ENCODE results near the gene SLC5A1. TPM values are rescaled to one million over a fixed set of nuclear protein-coding genes. Genes with fewer than 3 reads are reported as not detected.

Gene SLC5A1
- total and polyA plus RNA-seq, 2 of the 13 experiments (the other 11 are each of a cell fraction or from before 2014, with no cell fraction given) = not detected

DNA sequence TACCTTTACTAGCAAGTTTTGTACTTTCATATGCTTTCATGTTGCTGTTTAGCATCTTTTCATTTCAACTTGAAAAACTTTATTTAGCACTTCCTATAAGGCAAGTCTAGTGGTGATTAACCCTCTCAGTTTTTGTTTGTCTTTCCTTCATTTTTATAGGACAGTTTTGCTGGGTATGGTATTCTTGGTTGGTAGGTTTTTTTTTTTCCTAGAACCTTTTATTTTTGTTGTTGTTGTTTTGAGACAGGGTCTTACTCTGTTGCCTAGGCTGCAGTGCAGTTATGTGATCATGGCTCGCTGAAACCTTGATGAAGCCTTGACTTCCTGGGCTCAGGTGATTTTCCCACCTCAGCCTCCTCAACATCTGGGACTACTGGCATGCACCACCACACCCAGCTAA is 29.9 kb upstream of the SLC5A1 start (continued):
- TF ChIP-seq, protein P1, sequence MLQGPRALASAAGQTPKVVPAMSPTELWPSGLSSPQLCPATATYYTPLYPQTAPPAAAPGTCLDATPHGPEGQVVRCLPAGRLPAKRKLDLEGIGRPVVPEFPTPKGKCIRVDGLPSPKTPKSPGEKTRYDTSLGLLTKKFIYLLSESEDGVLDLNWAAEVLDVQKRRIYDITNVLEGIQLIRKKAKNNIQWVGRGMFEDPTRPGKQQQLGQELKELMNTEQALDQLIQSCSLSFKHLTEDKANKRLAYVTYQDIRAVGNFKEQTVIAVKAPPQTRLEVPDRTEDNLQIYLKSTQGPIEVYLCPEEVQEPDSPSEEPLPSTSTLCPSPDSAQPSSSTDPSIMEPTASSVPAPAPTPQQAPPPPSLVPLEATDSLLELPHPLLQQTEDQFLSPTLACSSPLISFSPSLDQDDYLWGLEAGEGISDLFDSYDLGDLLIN (CRISPR knock-in tag; IDR thresholded peaks at IDR 0.05; ENCODE audit: borderline replicate concordance) = no peak
- TF ChIP-seq ZSCAN30 (CRISPR knock-in tag; IDR thresholded peaks at IDR 0.05) (no peak), ZNF549 (CRISPR knock-in tag; IDR thresholded peaks at IDR 0.05) (no peak), ZNF441 (CRISPR knock-in tag; IDR thresholded peaks at IDR 0.05; ENCODE audit: borderline replicate concordance) (no peak), ZNF569 (CRISPR knock-in tag; IDR thresholded peaks at IDR 0.05; ENCODE audit: borderline replicate concordance) (no peak), NFKBIZ (CRISPR knock-in tag; IDR thresholded peaks at IDR 0.05) (no peak), ZNF12 (CRISPR knock-in tag; IDR thresholded peaks at IDR 0.05) (no peak), RNF2 (conservative IDR thresholded peaks at IDR 0.05; ENCODE audit: low read depth) (no peak), NR1H2 (CRISPR knock-in tag; IDR thresholded peaks at IDR 0.05; ENCODE audit: borderline replicate concordance, low read depth) (no peak)

DNA sequence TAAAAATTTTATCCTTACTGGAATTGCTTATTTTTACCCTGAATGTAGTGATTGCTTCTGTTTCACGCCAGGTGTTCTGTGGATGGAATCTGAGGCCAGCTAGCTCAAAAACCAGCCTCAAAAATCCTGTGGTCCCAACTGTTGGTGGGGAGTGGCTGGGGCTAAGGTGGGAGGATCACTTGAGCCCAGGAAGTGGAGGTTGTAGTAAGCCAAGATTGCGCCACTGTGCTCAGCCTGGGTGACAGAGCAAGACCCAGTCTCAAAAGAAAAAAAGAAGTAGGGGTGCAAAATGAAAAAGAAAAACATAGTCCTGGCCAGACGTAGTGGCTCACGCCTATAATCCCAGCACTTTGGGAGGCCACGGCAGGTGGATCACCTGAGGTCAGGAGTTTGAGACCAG is 27.0 kb upstream of the SLC5A1 start:
- no peaks in the 10 kb centered on the region for H3K36me3 ChIP-seq (replicated peaks in 1 of 2; ENCODE audit: control insufficient read depth in 1 of 2, insufficient read depth in 2 of 2, low read length in 2 of 2)
- no peak overlapping the region for H3K27ac ChIP-seq (ENCODE audit: extremely low read length, insufficient read depth, low read length)
- no peaks in the 10 kb centered on the region for H4K20me1 ChIP-seq (ENCODE audit: insufficient read depth, low read length)
- H3K4me2 ChIP-seq (ENCODE audit: low read depth, low read length) = no peak overlapping the region
- H3K4me3 ChIP-seq (replicated peaks in 1 of 3; ENCODE audit: insufficient read depth in 1 of 3, low read depth in 2 of 3, low read length in 3 of 3) = no peak overlapping the region
- H3K9me3 ChIP-seq (ENCODE audit: low read length) = peaks cover 10% of the 10 kb centered on the region
- H3K9ac ChIP-seq (ENCODE audit: insufficient read depth, low read depth, low read length) = no peak overlapping the region
- intact Hi-C loops (cut with micrococcal nuclease; ENCODE audit: unreplicated experiment) = no loop called here
- ChIA-PET POLR2A (no interaction called here), CTCF (ENCODE audit: low intra/inter-chr PET ratio, low total read pairs) (no interaction called here)
- H3K27me3 ChIP-seq (ENCODE audit: control insufficient read depth in 1 of 2, insufficient read depth in 2 of 2, low read length in 2 of 2) = no peaks in the 10 kb centered on the region
- H3K4me1 ChIP-seq (ENCODE audit: insufficient read depth, low read length) = no peaks in the 10 kb centered on the region
- no peaks in the 10 kb centered on the region for H3K79me2 ChIP-seq (ENCODE audit: insufficient read depth, low read length)
- in situ Hi-C loops (cut with HindIII; ENCODE audit: extremely low pct_ligation_motif_present, low pct_unique_long_range_greater_than_20kb) = no loop called here
- WGBS (ENCODE audit: low lambda C conversion rate) = 21% methylated on average over 5 of the region's 5 CpGs
- no TSS peak for BruUV-seq (replicated peaks)
- DNase-seq (ENCODE audit: low spot score) = no peak
- no peak overlapping the region for H2AFZ ChIP-seq (ENCODE audit: low read length)
- ATAC-seq = no peak
- FAIRE-seq = no peak
- TF ChIP-seq, protein P2, sequence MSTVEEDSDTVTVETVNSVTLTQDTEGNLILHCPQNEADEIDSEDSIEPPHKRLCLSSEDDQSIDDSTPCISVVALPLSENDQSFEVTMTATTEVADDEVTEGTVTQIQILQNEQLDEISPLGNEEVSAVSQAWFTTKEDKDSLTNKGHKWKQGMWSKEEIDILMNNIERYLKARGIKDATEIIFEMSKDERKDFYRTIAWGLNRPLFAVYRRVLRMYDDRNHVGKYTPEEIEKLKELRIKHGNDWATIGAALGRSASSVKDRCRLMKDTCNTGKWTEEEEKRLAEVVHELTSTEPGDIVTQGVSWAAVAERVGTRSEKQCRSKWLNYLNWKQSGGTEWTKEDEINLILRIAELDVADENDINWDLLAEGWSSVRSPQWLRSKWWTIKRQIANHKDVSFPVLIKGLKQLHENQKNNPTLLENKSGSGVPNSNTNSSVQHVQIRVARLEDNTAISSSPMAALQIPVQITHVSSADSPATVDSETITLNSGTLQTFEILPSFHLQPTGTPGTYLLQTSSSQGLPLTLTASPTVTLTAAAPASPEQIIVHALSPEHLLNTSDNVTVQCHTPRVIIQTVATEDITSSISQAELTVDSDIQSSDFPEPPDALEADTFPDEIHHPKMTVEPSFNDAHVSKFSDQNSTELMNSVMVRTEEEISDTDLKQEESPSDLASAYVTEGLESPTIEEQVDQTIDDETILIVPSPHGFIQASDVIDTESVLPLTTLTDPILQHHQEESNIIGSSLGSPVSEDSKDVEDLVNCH (CRISPR knock-in tag; IDR thresholded peaks at IDR 0.05) = no peak
- TF ChIP-seq ZNF589 (CRISPR knock-in tag; conservative IDR thresholded peaks at IDR 0.05) (no peak), ZKSCAN8 (CRISPR knock-in tag; IDR thresholded peaks at IDR 0.05; ENCODE audit: borderline replicate concordance) (no peak), HES4 (CRISPR knock-in tag; IDR thresholded peaks at IDR 0.05; ENCODE audit: borderline replicate concordance) (no peak), ZNF264 (CRISPR knock-in tag; IDR thresholded peaks at IDR 0.05) (no peak), HCFC1 (IDR thresholded peaks at IDR 0.05; ENCODE audit: low read depth, low read length) (no peak), ZNF20 (CRISPR knock-in tag; IDR thresholded peaks at IDR 0.05) (no peak), ATM (IDR thresholded peaks at IDR 0.05; ENCODE audit: borderline replicate concordance) (no peak), CBX1 (IDR thresholded peaks at IDR 0.05; ENCODE audit: low read depth) (no peak)
- TF ChIP-seq, protein P3, sequence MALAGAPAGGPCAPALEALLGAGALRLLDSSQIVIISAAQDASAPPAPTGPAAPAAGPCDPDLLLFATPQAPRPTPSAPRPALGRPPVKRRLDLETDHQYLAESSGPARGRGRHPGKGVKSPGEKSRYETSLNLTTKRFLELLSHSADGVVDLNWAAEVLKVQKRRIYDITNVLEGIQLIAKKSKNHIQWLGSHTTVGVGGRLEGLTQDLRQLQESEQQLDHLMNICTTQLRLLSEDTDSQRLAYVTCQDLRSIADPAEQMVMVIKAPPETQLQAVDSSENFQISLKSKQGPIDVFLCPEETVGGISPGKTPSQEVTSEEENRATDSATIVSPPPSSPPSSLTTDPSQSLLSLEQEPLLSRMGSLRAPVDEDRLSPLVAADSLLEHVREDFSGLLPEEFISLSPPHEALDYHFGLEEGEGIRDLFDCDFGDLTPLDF (CRISPR knock-in tag; IDR thresholded peaks at IDR 0.05) = no peak
- TF ChIP-seq, protein P4, sequence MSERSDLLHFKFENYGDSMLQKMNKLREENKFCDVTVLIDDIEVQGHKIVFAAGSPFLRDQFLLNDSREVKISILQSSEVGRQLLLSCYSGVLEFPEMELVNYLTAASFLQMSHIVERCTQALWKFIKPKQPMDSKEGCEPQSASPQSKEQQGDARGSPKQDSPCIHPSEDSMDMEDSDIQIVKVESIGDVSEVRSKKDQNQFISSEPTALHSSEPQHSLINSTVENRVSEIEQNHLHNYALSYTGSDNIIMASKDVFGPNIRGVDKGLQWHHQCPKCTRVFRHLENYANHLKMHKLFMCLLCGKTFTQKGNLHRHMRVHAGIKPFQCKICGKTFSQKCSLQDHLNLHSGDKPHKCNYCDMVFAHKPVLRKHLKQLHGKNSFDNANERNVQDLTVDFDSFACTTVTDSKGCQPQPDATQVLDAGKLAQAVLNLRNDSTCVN (CRISPR knock-in tag; IDR thresholded peaks at IDR 0.05; ENCODE audit: borderline replicate concordance) = no peak

Data from HepG2 (cell line).